ENCODE results near the gene ROM1. TPM values are rescaled to one million over a fixed set of nuclear protein-coding genes. Genes with fewer than 3 reads are reported as not detected.

The ROM1 gene
- total RNA-seq, 1 experiment from 2014 or later: 2.7 TPM

DNA sequence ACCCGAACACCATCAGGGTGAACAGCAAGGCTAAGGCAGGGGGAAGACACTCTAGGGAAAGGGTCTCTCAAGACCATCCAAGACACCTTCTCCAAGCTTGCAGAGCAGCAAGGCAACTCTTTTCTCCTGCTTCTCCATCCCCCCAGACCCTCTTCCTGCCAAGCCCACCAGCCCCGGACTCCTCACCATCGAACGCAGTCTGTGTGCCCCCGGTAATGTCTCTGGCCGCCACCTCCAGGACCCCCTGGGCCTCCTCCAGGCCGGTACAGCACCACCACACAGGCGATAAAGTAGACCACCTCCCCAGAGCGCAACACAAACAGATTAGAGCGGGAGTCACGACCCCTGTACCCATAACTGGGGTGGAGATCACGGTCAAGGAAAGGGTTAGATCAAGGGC, 4.3 kb upstream of the ROM1 start:
- BruUV-seq (replicated peaks): no TSS peak
- intact Hi-C loops (cut with micrococcal nuclease; ENCODE audit: unreplicated experiment): no loop called here
- Histone ChIP-seq H3K9me3 (ENCODE audit: control insufficient read depth, insufficient read depth, low read depth, low read length) (no peaks in the 10 kb centered on the region), H3K4me1 (ENCODE audit: control insufficient read depth, insufficient read depth, low read length) (peaks cover 18% of the 10 kb centered on the region), H3K36me3 (ENCODE audit: control insufficient read depth, insufficient read depth, low read length) (no peaks in the 10 kb centered on the region; the same call in none of the 2 replicates), H3K4me3 (ENCODE audit: low read depth in 2 of 2, low read length in 2 of 2) (no peak overlapping the region), H3K27me3 (ENCODE audit: control insufficient read depth, insufficient read depth, low read length) (no peaks in the 10 kb centered on the region), H3K27ac (ENCODE audit: low read length) (no peak overlapping the region)
- no peak for TF ChIP-seq POLR2AphosphoS5 (IDR thresholded peaks at IDR 0.05; ENCODE audit: low read depth, low read length)
- ChIA-PET POLR2A (no interaction called here), CTCF (no interaction called here)
- in situ Hi-C loops (cut with HindIII; ENCODE audit: low pct_unique_long_range_greater_than_20kb, low sequenced_read_pairs): no loop called here
- DNase-seq (ENCODE audit: low read depth, low spot score) (no peak), ATAC-seq (no peak)

DNA sequence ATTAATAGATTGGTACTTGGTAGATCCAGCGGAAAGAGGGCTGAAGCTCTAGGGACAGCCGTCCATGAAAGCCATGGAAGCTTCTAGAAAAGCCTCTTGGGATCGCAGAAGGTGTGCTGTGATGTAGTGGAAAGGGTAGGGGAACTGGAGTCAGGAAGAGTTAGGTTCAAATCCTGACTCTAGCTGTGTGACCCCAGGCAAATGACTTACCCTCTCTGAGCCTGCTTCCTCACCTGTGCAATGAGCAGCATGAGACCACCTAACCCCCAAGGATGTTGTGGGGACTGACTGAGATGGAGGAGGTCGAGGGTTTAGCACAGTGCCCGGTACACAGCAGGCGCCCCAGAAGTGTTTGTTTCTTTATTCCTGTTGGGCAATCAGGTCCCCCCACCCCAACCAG, 2.7 kb upstream of the ROM1 start:
- BruUV-seq (replicated peaks): TSS peak; percentile 45
- in situ Hi-C loops (cut with HindIII; ENCODE audit: low pct_unique_long_range_greater_than_20kb, low sequenced_read_pairs): no loop called here

DNA sequence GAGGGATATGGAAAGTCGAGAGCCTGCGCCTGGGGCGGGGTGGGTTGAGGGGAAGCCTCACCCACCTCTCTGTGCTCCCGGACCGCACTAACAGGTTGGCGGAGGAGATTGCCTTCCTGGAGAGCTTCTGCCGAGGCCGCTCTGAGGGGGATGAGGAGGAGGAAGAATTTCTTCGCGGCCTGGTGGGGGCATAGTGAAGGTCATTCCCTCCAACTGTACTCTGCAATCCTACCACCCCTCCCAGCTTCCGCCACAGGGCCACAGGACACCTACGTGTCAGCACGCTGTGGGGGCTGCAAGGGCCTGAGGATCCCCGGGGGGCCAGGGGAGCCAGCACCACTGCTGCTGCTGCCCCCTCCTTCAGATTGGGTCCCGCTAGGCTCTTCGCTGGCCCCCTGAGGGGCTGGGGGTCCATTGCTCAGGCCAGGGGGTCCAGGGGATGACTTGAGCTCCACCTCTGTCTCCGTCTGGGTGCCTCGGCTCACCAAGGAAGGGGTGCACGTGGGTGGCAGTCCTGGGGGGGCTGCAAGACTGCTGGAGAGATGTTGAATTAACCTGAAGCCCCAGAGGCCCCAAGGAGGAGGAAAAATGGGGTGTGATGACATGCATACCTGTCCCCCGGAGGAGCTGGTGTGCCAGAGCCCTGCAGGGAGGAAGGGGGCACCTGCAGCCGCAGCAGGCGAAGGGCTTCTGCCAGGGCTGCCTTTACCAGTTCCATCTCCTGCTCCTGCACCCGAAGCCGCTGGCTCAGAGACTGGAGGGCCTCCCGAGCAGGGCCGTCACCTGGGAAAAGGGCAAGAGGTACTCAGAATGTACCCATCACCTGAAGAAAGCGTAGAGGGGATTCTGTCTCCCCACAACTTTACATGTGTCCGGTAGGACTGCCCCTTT, 2.0 kb upstream of the ROM1 start:
- H3K9me3 ChIP-seq (ENCODE audit: control insufficient read depth, insufficient read depth, low read depth, low read length): no peaks in the 10 kb centered on the region
- ChIA-PET POLR2A (interaction anchor here (0.5 to 1.3 kb wide), 2 partner anchors 54 to 150 kb away, joined by 3 read pairs; partner anchors contain the start of genes C11orf98, CSKMT and POLR2G), CTCF (interaction anchor here (1.1 to 1.5 kb wide), 3 partner anchors 9 to 54 kb away, joined by 3 to 8 read pairs (median 5); partner anchors contain the start of genes C11orf98, CSKMT and MTA2)
- no peaks in the 10 kb centered on the region; the same call in none of the 2 replicates for H3K36me3 ChIP-seq (ENCODE audit: control insufficient read depth, insufficient read depth, low read length)
- TF ChIP-seq SIN3A (IDR thresholded peaks at IDR 0.05; ENCODE audit: borderline replicate concordance, insufficient read depth, low read depth, low read length): no peak
- intact Hi-C loops (cut with micrococcal nuclease; ENCODE audit: unreplicated experiment): no loop called here
- H3K27me3 ChIP-seq (ENCODE audit: control insufficient read depth, insufficient read depth, low read length): no peaks in the 10 kb centered on the region
- ATAC-seq: no peak
- H3K4me1 ChIP-seq (ENCODE audit: control insufficient read depth, insufficient read depth, low read length): peaks cover 21% of the 10 kb centered on the region
- in situ Hi-C loops (cut with HindIII; ENCODE audit: low pct_unique_long_range_greater_than_20kb, low sequenced_read_pairs): no loop called here
- H3K27ac ChIP-seq (ENCODE audit: low read length): peak overlapping the region; percentile 90
- no TSS peak for BruUV-seq (replicated peaks)
- H3K4me3 ChIP-seq (ENCODE audit: low read depth in 2 of 2, low read length in 2 of 2): peak overlapping the region; percentile 80 to 87
- DNase-seq (ENCODE audit: low read depth, low spot score): no peak

More for the DNA sequence above, 2.7 kb upstream of the ROM1 start:
- no peaks in the 10 kb centered on the region for H3K27me3 ChIP-seq (ENCODE audit: control insufficient read depth, insufficient read depth, low read length)
- H3K4me1 ChIP-seq (ENCODE audit: control insufficient read depth, insufficient read depth, low read length): peaks cover 21% of the 10 kb centered on the region
- ChIA-PET CTCF (interaction anchor here (1.5 kb wide), 1 partner anchor 54 kb away, joined by 3 read pairs; the partner anchor contains the start of genes C11orf98 and CSKMT), POLR2A (interaction anchor here (1.3 kb wide), 1 partner anchor 55 kb away, joined by 3 read pairs; the partner anchor contains the start of genes C11orf98 and CSKMT)
- H3K27ac ChIP-seq (ENCODE audit: low read length): 0 out of 2 replicates have a peak overlapping the region, but pooled peaks have one; percentile 23
- no peak for ATAC-seq
- no peak for TF ChIP-seq TCF7L2 (IDR thresholded peaks at IDR 0.05; ENCODE audit: low read depth, low read length)
- no peaks in the 10 kb centered on the region for H3K9me3 ChIP-seq (ENCODE audit: control insufficient read depth, insufficient read depth, low read depth, low read length)
- H3K36me3 ChIP-seq (ENCODE audit: control insufficient read depth, insufficient read depth, low read length): no peaks in the 10 kb centered on the region; the same call in none of the 2 replicates
- H3K4me3 ChIP-seq (ENCODE audit: low read depth in 2 of 2, low read length in 2 of 2): no peak overlapping the region
- DNase-seq (ENCODE audit: low read depth, low spot score): no peak
- intact Hi-C loops (cut with micrococcal nuclease; ENCODE audit: unreplicated experiment): no loop called here

DNA sequence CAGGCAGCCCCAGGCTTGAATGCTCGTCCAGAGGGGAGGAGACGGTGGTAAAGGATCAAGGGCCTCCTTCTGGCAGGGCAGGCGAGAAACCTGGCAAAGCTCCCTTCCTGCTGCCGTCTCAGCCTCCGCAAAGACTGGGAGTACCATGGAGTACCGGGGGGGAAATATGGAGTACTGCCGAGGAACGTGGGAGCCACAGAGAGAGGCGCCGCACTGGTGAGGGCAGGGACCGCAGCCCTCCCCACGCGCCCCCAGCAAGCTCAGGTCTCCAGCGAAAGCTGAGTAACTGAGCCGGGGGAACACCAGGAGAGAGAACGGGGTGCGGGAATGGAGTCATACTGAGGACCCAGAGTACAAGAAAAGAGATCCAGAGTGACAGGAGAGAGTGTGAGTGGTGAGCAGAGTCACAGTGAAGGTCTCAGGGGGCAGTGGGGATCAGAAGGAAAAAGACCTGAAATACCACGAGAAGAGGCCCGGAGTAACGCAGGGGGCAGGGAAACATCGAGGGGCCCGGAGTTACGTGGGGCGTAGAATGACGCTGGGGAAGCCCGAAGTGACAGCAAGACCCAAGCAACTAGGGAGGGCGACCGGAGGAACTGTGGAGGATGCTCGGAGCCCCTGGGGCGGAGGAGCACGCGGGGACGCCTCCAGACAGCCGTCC, 1.2 kb upstream of the ROM1 start:
- no peak for DNase-seq (ENCODE audit: low read depth, low spot score)
- intact Hi-C loops (cut with micrococcal nuclease; ENCODE audit: unreplicated experiment): no loop called here
- in situ Hi-C loops (cut with HindIII; ENCODE audit: low pct_unique_long_range_greater_than_20kb, low sequenced_read_pairs): no loop called here

More for the DNA sequence above, 1.2 kb upstream of the ROM1 start:
- BruUV-seq (replicated peaks): no TSS peak
- CTCF ChIA-PET: interaction anchor here (0.7 to 1.2 kb wide), 4 partner anchors 10 to 53 kb away, joined by 5 to 8 read pairs (median 6); partner anchors contain the start of genes C11orf98 and MTA2
- Histone ChIP-seq H3K4me1 (ENCODE audit: control insufficient read depth, insufficient read depth, low read length) (peaks cover 21% of the 10 kb centered on the region), H3K9me3 (ENCODE audit: control insufficient read depth, insufficient read depth, low read depth, low read length) (no peaks in the 10 kb centered on the region), H3K4me3 (ENCODE audit: low read depth in 2 of 2, low read length in 2 of 2) (peak overlapping the region; percentile 80 to 87), H3K36me3 (ENCODE audit: control insufficient read depth, insufficient read depth, low read length) (no peaks in the 10 kb centered on the region; the same call in 1 of the 2 replicates), H3K27ac (ENCODE audit: low read length) (peak overlapping the region; percentile 90), H3K27me3 (ENCODE audit: control insufficient read depth, insufficient read depth, low read length) (no peaks in the 10 kb centered on the region)
- POLR2A ChIA-PET: interaction anchor here (0.5 to 1.3 kb wide), 3 partner anchors 29 to 150 kb away, joined by 3 to 8 read pairs (median 3); partner anchors contain the start of genes C11orf98, CSKMT and POLR2G
- ATAC-seq: peak; percentile 35
- TF ChIP-seq, protein P1, sequence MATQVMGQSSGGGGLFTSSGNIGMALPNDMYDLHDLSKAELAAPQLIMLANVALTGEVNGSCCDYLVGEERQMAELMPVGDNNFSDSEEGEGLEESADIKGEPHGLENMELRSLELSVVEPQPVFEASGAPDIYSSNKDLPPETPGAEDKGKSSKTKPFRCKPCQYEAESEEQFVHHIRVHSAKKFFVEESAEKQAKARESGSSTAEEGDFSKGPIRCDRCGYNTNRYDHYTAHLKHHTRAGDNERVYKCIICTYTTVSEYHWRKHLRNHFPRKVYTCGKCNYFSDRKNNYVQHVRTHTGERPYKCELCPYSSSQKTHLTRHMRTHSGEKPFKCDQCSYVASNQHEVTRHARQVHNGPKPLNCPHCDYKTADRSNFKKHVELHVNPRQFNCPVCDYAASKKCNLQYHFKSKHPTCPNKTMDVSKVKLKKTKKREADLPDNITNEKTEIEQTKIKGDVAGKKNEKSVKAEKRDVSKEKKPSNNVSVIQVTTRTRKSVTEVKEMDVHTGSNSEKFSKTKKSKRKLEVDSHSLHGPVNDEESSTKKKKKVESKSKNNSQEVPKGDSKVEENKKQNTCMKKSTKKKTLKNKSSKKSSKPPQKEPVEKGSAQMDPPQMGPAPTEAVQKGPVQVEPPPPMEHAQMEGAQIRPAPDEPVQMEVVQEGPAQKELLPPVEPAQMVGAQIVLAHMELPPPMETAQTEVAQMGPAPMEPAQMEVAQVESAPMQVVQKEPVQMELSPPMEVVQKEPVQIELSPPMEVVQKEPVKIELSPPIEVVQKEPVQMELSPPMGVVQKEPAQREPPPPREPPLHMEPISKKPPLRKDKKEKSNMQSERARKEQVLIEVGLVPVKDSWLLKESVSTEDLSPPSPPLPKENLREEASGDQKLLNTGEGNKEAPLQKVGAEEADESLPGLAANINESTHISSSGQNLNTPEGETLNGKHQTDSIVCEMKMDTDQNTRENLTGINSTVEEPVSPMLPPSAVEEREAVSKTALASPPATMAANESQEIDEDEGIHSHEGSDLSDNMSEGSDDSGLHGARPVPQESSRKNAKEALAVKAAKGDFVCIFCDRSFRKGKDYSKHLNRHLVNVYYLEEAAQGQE (IDR thresholded peaks at IDR 0.05; ENCODE audit: insufficient read depth in 1 of 2, low read depth in 2 of 2, low read length in 1 of 2): no peak
- TF ChIP-seq SIN3A (IDR thresholded peaks at IDR 0.05; ENCODE audit: borderline replicate concordance, insufficient read depth, low read depth, low read length) (no peak), POLR2AphosphoS5 (IDR thresholded peaks at IDR 0.05; ENCODE audit: low read depth, low read length) (no peak), TCF7L2 (IDR thresholded peaks at IDR 0.05; ENCODE audit: low read depth, low read length) (no peak)
- TF ChIP-seq, protein P2, sequence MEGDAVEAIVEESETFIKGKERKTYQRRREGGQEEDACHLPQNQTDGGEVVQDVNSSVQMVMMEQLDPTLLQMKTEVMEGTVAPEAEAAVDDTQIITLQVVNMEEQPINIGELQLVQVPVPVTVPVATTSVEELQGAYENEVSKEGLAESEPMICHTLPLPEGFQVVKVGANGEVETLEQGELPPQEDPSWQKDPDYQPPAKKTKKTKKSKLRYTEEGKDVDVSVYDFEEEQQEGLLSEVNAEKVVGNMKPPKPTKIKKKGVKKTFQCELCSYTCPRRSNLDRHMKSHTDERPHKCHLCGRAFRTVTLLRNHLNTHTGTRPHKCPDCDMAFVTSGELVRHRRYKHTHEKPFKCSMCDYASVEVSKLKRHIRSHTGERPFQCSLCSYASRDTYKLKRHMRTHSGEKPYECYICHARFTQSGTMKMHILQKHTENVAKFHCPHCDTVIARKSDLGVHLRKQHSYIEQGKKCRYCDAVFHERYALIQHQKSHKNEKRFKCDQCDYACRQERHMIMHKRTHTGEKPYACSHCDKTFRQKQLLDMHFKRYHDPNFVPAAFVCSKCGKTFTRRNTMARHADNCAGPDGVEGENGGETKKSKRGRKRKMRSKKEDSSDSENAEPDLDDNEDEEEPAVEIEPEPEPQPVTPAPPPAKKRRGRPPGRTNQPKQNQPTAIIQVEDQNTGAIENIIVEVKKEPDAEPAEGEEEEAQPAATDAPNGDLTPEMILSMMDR (IDR thresholded peaks at IDR 0.05): no peak

Data from Panc1 (cell line).